Bronchial epithelial cell (primary cell): Measurements from ENCODE around the gene ALG2. TPM values are rescaled to one million over a fixed set of nuclear protein-coding genes. Genes with fewer than 3 reads are reported as not detected.

Experiments
- DNase-seq: peaks from one replicate; pipeline ENCODE4 v3.0.0-alpha.2; 2010; ENCODE audit warnings: low read depth
- FAIRE-seq: peaks from 2 replicates; lab custom pipeline; 2011; peaks lifted over from hg19 to GRCh38; lab: Jason Lieb, UNC
- H3K27me3 ChIP-seq: 2 replicates; pipeline ENCODE4 v1.5.1; 2011; ENCODE audit warnings: low read length; ENCODE audit not compliant: control insufficient read depth, insufficient read depth
- H3K36me3 ChIP-seq: 2 replicates; pipeline ENCODE4 v1.5.1; 2011; ENCODE audit warnings: low read length; ENCODE audit not compliant: control insufficient read depth, insufficient read depth
- H3K4me3 ChIP-seq: 2 replicates; pipeline ENCODE4 v1.5.1; 2011; ENCODE audit warnings: mild to moderate bottlenecking, low read depth, low read length, control low read depth
- CTCF ChIP-seq: IDR thresholded peaks from 2 replicates; pipeline ENCODE4 v1.5.1; 2011; ENCODE audit warnings: mild to moderate bottlenecking, moderate library complexity, low read length, control low read depth, inconsistent platforms; ENCODE audit not compliant: insufficient read depth, severe bottlenecking
- total RNA-seq: library from RNA; depleted of rRNA; stranded (reverse); fragments of >200 nt; gene quantifications from 2 replicates; pipeline ENCODE4 v1.2.1, GENCODE V29; 2014

ALG2 gene
- total RNA-seq, 1 donor from 2014 or later, result 33.2 TPM

DNA sequence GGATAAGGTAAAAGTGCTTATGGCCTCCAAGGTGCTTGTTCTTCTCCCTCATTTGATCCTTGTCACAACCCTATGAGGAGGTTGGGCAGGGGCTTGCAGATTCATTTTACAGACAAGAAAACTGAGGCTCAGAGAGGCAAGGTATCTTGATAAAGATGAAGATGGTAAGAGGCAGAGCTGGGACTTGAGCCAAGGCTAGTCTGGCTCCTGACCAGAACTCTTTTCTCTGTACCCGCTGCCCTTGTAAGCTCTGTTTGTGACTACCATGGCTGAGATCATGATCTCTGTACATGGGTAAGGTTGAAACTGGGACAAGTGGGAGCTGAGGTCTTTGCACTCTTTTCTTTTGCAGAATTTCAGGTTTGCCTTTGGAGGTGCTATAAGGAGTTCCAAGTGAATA is 33.9 kb upstream of the ALG2 start:
- Histone ChIP-seq H3K4me3 (no peak overlapping the region), H3K27me3 (no peaks in the 10 kb centered on the region), H3K36me3 (no peaks in the 10 kb centered on the region)
- no peak for DNase-seq
- FAIRE-seq, result no peak
- no peak for TF ChIP-seq CTCF

- FAIRE-seq, result no peak
- Histone ChIP-seq H3K36me3 (no peaks in the 10 kb centered on the region), H3K4me3 (no peak overlapping the region), H3K27me3 (no peaks in the 10 kb centered on the region)
- DNase-seq, result no peak
- TF ChIP-seq CTCF, result no peak
Measured at GRCh38 chr9:99253772-99254431, 32.2 kb upstream of the ALG2 start.

GRCh38 chr9:99253134-99253533 is 31.4 kb upstream of the ALG2 start:
- H3K27me3 ChIP-seq, result no peaks in the 10 kb centered on the region
- H3K36me3 ChIP-seq, result no peaks in the 10 kb centered on the region
- no peak for TF ChIP-seq CTCF
- DNase-seq (no peak), FAIRE-seq (no peak)
- no peak overlapping the region for H3K4me3 ChIP-seq

GRCh38 chr9:99251157-99251556 is 29.4 kb upstream of the ALG2 start:
- no peak for TF ChIP-seq CTCF
- FAIRE-seq (no peak), DNase-seq (no peak)
- H3K36me3 ChIP-seq, result no peaks in the 10 kb centered on the region
- no peaks in the 10 kb centered on the region for H3K27me3 ChIP-seq
- H3K4me3 ChIP-seq, result no peak overlapping the region

DNA sequence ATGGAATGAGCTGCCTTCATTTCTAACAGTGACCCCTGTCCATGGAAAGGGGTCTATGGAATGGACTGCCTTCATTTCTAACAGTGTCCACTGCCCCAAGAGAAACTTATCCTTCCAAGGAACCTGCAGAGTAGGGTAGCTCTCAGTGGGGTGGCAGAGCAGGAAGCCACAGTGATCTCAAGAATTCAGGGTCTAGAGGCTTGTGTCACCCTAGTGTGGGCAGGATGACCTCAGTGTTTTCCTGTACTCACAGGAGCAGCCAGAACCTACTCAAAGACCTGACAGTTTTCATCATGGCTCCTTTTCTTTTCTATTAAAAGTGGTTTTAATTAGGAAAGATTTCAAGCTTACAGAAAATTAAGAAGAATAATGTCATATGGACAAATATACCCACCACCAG is 27.9 kb upstream of the ALG2 start:
- TF ChIP-seq CTCF, result no peak
- Histone ChIP-seq H3K4me3 (no peak overlapping the region), H3K27me3 (no peaks in the 10 kb centered on the region), H3K36me3 (no peaks in the 10 kb centered on the region)
- FAIRE-seq (no peak), DNase-seq (no peak)
